Measurements from ENCODE around the gene PKP1.
A peak's percentile ranks its signal among the peaks of the same experiment; 100 is the strongest.
"Not testable (repeated sequence)": the region's sequence is repeated elsewhere in the genome, so short reads cannot be mapped to it uniquely, and the experiment has no call there.

PKP1 gene, protein sequence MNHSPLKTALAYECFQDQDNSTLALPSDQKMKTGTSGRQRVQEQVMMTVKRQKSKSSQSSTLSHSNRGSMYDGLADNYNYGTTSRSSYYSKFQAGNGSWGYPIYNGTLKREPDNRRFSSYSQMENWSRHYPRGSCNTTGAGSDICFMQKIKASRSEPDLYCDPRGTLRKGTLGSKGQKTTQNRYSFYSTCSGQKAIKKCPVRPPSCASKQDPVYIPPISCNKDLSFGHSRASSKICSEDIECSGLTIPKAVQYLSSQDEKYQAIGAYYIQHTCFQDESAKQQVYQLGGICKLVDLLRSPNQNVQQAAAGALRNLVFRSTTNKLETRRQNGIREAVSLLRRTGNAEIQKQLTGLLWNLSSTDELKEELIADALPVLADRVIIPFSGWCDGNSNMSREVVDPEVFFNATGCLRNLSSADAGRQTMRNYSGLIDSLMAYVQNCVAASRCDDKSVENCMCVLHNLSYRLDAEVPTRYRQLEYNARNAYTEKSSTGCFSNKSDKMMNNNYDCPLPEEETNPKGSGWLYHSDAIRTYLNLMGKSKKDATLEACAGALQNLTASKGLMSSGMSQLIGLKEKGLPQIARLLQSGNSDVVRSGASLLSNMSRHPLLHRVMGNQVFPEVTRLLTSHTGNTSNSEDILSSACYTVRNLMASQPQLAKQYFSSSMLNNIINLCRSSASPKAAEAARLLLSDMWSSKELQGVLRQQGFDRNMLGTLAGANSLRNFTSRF

DNA sequence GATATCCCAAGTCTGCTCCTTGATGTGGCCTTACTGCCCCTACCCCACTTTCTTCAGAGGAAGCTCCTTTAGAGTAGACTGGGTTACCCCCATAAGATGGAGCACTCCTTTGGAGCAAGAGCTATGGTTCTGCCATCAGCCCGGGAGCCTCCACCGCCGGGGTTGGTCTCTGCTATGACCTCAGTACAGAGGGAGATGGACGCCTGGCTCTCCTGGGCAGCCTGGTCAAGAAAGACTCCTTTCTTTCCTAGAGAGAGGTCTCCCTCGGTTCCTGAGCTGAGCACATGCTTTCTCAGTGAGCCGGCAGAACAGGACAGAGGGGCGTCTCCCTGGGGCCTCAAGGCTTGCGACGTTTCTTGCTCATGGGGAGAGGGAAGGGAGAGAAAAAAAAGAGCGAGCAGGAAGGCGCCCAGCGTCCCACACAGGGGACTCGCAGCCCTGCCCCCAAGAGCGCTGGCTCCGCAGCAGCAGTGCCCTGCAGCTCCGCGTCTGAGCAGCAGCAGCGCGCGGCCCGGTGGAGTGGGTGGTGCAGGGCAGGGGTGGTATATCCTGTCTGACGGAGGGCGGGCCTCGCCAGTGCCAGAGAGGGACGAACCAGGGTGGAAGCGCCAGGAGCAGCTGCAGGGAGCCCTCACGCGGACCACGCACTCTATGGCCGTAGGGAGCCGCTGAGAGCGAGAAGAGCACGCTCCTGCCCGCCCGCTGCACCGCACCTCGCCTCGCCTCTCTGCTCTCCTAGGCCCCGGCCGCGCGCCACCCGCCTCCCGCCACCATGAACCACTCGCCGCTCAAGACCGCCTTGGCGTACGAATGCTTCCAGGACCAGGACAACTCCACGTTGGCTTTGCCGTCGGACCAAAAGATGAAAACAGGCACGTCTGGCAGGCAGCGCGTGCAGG, at the start of gene PKP1:
Gene PKP1 (plus strand): TSS at position 576 of the 899 bp plus-strand sequence. CDS start 197 bp downstream, at position 773.
- peak in 2 of 3 experiments; percentile 62 to 65 for DNase-seq

DNA sequence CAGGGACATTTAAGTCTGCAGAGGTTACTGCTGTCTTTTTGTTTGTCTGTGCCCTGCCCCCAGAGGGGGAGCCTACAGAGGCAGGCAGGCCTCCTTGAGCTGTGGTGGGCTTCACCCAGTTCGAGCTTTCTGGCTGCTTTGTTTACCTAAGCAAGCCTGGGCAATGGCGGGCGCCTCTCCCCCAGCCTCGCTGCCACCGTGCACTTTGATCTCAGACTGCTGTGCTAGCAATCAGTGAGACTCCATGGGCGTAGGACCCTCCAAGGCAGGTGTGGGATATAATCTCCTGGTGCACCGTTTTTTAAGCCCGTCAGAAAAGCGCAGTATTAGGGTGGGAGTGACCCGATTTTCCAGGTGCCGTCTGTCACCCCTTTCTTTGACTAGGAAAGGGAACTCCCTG, 43.7 kb upstream of the PKP1 start:
- not testable (repeated sequence) for DNase-seq

DNA sequence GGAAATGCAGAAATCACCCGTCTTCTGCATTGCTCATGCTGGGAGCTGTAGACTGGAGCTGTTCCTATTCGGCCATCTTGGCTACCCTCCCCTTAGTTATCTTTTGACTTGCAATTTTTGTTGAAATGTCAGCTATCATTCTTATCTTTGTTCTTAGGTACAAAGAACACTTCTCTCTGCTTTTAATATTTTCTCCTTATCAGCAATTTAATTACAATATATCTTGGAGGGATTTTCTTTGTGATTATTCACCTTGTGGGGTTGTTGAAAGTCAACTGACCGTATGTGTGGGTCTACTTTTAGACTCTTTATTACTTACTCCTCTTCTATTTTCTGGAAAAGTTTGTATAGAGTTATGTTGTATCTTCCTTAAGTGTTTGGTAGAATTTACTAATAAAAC, 43.1 kb upstream of the PKP1 start:
- no peak for DNase-seq

DNA sequence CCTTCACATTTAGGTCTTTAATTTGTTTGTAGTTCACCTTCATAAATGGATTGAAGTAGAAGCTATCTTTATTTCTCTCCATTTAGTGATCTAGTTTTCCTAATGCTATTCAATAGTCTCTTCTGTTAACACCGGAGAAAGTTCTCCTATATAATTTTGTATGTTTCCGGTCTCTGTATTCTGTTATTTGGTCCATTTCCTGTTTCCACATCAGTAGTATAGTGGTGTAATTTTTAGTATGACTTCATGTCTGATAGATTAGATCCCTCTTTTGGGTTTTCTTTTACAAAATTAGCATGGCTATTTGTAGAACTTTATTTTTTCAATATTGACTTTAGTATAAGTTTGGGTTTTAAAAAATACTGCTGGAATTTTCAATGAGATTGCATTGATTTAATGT, 41.6 kb upstream of the PKP1 start:
- no peak for DNase-seq

DNA sequence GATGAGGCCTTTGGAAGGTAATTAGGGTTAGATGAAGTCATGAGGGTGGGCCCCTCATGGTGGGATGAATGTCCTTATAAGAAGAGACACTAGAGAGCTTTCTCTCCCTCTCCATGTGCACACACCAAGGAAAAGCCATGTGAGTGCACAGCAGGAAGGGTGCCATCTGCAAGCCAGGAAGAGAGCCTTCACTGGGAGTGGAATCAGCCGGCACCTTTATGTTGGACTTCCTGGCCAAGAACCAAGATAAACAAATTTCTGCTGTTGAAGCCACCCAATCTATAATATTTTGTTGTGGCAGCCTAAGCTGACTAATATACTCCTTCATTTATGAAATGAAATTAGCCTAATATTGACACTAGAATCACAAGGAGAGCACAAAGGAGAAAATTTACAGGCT, 38.2 kb upstream of the PKP1 start:
- peak; percentile 0 to 75 (median 22) for DNase-seq

DNA sequence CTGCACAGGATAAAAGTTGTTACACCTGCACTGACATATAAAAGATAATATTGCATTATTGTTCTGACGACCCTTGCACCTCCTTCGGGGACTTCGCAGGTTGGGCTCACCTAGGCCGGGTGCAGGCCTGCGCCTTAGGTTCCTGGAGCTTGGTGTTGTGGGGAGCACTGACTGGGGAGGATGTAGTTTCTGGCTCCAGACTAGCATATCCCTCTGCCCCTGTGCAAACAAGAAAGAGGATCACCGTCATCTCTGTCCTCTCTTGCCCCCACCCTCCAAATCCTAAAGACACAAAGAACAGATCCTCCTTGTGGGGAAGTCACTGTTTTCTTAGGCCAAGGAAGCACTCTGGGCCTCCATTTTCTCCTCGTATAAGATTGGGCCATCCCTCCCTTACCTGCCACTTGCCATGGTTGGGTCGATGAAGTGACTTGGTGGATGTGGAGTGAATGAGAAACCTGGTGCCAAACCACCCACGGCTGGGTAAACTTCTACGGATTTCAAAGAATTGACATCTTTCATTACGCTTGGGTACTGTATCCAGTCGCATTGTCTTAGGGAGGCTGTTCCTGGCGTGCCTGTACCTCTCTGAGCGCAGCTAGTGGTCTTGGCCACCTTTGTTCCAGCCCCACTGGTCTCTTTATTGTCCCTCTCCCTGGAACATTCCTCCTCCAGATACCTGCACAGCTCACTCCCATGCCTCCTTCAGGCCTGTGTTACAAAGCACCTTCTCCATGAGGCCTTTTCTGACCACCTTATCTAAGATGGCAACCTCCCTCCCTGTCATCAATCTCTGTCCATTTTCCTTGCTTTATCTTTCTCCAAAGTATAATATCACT, 34.4 kb upstream of the PKP1 start:
- DNase-seq = no peak

DNA sequence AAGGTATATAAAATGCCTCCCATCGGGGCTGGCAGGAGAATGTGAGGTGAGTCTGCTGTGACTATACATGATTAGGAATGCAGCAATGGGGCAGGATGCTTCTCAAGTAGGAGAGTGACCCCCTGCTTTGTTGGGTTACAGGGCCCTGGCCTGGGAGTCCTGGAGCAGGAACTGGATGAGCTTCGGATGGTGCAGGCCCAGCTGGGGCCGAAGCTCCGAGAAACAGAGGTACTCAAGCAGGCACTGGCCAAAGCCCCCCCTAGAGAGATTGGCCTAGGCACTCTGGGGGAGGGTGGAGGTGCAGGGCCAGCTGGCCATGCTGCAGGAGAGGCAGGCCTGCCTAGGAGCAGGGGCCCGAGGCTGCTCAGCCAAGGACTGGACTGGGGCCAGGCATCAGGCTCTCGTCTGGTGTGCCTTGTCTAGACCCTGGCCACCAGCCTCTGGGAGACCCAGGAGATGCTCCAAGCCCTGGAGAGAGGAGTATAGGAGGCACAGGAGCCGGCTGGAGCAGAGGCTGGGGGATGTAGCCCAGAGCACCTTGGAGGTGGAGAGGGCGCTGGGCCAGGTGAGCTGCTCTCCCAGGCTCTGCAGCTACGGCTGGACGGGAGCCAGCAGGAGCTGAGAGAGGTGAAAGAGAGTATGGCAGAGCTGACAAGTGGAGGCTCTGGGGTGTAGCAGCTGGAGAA, 32.8 kb upstream of the PKP1 start:
- no peak for DNase-seq

DNA sequence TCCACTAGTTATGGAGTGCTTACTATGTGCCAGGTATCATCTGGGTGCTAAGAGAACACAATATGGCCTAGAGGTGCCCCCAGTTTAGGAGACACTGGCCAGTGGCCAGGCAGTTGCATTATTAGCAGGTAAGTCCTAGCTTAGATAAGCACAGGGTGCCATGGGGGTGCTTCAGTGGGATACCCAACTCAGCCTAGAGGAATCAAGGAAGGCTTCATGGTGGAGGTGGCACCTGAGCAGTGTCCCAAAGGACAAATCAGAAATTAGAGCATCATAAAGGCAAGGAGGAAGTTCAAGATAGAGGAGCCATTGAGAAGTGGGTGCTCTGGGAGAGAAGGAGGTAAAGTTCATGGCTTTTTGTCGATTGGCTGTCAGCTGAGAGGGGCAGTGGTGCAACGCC, 31.9 kb upstream of the PKP1 start:
- no peak for DNase-seq

DNA sequence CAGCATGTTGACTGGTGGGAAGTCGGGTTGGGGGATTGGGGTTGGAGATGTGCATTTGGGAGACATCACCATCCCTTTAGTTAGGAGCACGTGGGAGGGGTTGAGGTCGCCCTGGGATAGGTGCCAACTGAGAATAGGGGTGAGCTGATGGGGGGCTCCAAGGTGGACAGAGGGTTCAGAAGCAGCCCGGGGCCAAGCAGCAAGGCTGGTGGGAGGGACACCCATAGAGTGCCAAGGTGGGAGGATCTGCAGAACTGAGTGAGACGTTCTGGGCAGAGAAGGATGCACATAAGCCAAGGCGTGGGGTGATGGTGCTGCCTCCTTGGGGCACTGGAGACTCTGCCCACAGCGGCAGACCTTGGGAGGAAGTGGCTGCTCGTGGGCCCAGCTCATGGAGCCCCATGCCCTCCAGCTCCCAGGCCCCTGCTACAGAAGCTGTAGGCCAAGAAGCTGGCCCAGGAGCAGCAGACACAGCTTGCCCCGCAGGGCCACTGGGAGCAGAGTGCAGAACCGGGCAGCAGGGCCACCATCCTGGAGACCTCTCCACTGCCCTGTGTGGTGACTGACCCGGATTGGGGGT, 31.4 kb upstream of the PKP1 start:
- no peak for DNase-seq

DNA sequence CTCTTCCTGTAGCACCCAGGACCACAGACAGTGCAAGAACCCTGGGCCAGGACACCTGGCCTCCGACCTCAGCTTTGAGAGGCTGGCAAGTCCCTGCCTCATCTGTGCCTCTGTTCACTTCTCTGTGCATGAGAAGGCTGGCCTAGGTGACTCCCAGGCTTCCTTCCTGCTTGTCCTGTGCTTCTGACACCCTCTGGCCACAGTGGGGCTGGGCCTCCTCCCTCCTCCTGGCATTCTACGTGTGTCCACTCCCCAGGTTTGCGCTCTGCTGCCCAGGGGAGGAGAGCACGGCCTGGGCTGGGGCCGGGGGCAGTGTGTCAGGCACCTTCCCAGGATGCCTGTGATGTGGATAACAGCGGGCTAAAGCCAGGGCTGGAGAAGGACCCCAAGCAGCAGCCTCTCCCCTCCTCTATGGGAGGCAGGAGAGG, 30.3 kb upstream of the PKP1 start:
- no peak for DNase-seq

DNA sequence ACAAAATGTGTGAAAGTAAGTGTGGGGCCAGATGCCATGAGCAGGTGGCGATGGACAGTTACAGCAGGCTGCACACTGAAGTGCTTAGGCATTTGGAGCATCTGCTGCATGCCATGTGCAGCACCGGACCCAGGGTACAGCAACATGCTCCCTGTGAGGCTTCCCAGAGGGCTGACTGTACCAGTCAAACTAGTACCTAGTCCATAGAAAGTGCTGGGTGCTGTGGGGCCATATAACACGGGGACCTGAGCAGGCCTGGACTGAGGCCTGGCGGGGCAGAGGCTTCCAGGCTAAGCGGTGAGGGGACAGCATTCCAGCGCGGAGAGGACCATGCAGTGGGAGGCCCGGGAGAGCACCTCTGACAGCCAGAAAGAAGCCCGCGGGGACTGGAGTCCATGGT, 29.9 kb upstream of the PKP1 start:
- DNase-seq = no peak

DNA sequence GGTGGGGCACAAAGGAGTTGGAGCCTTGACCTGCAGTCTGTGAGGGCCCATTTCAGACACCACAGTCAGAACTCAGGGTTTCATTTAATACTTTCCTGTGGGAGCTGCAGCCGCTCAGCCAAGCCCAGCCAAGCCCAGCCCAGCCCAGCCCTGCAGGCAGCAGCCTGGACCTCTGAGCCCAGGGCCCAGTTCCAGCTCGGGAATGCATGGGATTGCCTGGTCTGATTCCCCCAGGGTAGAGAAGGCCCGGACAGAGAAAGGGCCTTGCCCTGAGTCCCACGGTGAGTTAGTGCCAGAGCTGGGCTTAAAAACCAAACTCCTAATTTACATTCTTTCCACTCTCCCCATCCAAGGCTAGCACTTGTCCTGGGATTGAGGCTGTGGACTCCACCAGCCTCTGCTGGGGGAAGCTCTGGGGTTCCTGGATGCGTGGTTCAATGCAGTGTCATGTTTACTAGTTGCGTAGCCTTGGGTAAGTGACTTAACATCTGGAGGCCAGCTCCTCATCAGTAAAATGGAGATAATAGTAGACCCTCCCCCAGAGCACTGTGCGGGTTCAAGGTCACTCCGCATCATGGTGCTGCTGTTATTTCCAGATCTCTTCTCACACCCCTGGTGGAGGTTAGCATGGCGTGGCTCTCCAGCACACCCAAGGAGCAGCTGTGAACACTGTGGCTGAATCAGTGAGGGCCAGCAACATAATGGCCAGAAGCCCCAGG, 29.2 kb upstream of the PKP1 start:
- no peak for DNase-seq

DNA sequence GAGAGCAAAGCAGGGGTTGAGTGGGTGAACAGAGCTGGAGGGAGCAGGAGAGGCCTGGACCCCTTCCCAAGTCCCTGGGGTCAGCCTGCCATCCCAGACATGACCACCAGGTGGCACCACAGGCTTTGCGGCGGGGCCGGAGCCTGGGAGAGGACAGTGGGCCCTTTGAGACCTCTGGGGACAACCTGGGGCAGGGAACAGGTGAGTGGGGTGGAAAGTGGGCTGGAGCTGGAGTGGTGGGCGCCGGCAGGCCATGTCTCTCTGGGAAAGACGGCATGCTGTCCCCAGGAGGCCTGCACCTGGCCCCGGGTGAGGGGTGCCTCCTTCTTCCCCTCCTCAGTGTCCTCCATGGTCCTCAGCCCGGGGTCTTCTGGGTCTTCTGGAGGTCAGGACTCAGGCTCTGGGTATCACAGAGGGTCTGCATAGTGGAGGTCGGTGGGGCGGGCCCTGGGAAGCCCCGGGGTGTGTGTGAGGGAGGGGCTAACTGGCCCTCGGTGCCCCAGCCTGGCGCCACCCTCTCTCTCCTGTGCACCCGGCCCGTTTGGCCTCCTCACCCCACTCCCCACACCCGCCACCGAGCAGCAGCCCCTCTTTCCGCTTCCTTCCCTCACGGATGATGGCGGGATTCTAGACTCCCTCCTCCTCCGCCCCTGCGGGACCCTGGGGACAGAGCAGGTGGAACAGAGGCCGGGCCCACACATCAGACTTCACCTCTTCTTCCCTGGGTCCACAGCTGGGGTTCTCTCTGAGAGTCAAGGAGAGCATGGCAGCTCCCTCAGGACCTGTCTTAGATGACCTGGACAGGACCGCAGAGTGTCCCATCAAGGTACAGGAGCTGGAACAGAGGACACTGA, 28.5 kb upstream of the PKP1 start:
- DNase-seq = peak; percentile 18 to 77 (median 54)

DNA sequence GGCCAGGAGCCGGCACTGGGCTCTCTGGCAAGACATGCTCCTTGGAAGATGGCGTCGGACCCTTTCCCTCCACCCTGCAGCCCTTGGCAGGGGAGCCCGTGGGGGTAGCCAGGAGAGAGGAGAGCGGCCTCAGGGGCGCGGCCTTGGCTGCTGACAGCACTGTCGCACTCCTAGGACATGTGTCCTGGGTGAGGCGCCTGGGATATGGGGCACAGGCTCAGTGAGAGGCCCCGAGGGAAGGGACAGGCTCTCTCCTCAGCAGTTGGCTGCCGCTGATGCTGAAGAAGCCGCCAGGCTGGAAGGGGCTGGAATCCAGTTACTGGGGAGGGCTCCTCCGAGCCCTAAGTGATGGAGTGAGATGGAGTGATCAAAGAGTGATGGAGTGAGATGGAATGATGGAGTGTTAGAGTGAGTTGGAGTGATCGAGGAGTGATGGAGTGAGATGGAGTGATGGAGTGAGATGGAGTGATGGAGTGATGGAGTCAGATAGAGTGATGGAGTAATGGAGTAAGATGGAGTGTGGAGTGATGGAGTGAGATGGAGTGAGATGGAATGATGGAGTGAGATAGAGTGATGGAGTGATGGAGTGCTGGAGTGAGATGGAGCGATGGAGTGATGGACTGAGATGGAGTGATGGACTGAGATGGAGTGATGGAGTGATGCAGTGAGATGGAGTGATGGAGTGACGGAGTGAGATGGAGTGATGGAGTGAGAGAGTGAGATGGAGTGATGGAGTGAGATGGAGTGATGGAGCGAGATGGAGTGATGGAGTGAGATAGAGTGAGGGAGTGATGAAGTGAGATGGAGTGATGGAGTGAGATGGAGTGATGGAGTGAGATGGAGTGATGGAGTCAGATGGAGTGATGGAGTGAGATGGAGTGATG, 27.6 kb upstream of the PKP1 start:
- DNase-seq = no peak

DNA sequence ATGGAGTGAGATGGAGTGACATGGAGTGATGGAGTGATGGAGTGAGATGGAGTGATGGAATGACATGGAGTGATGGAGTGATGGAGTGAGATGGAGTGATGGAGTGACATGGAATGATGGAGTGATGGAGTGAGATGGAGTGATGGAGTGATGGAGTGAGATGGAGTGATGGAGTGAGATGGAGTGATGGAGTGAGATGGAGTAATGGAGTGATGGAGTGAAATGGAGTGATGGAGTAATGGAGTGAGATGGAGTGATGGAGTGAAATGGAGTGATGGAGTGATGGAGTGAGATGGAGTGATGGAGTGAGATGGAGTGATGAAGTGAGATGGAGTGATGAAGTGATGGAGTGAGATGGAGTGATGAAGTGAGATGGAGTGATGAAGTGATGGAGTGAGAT, 25.2 kb upstream of the PKP1 start:
- DNase-seq = not testable (repeated sequence)

DNA sequence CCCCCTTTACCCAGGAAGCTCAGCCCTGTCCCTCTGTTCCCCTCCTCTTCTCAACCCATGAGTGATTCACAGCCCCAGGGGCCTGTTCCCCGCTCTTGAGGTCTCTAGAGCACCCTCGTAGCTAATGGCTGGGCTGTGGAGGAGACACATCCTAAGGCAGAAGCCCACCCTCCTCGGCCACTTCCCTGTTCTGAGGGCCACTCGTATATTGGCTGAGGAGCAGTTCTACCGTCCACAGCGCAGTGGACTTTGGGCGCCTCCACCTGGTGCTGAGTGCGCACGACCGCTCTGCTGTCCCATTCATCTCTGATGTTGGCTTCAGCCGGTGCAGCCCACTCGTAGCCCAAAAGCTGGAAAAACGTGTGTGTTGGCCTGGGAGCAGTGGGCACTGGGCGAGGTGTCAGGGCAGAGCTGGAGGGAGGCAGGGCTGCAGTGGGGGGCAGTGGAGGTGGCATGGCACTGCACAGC, 24.5 kb upstream of the PKP1 start:
- DNase-seq = no peak

DNA sequence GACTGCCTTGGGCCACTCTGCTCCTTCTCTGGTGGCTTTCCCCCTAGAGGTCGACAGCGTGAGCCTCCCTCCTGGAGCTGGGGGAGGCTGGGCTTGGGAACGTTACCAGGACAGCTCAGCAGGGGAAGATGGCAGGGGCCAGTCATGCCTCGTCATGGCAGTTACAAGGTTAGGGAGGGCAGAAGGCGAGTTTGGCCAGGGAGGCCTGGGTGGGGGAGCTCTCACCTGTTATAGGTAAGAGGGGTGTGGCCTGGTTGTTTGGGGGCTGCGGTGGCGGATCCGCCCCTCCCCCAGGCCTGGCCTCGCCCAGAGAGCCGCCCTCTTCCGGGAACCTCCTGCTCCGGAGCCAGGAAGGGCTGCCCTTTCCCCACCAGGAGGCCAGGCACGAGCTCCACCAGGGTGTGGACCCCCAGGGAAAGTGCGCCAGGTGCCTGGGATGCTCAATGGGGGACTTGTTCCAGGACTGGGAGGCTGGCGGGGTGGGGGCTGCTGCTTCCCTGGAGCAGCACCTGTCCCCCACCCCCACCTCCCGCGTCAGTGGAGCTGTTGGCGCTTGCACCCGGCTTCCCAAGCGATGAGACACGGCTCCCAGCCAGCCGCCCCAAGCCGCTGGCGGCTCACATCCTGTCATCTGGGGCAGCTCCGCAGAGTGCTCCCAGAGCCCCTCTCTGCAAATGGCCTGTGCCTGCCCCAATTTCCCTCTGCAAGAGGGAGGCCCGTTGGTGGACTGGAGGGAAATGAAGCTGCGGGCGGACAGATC, 23.6 kb upstream of the PKP1 start:
- DNase-seq = peak in 2 of 3 experiments; percentile 84 to 88

DNA sequence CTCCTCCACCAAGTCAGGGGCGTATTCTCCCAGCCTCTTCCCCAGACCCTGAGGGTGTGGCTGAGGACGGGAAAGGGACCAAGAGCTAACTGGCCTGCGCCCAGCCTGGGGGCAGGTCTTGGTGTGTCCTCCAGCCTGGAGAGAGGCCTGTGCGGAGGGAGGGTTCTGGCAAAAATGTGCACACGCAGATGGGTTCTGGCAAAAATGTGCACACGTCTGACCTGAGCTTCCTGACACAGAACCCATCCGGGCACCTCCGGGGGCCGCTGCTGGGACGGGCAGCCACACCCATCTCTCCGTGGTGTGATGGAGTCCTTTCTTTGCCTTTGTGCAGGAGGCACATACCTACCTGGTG, 23.1 kb upstream of the PKP1 start:
- DNase-seq = no peak

All from NCI-H1417 (cell line).